NCI-H2196 treated with DMSO at 0.1 percent for 48 hours (cell line): Measurements from ENCODE around the gene TMEM272.

Experiments
- DNase-seq: peaks from one replicate; lab custom pipeline; 2025; ENCODE audit not compliant: unreplicated experiment; lab: John Stamatoyannopoulos, UW

TMEM272 gene

GRCh38 chr13:51856027-51856736, 11.2 kb upstream of the TMEM272 start:
- no peak for DNase-seq

- no peak for DNase-seq
These were observed 4.4 kb upstream of the TMEM272 start for GRCh38 chr13:51849145-51850101.

GRCh38 chr13:51848674-51849073, 3.7 kb upstream of the TMEM272 start:
- DNase-seq = no peak

GRCh38 chr13:51846756-51847155, 1.8 kb upstream of the TMEM272 start:
- no peak for DNase-seq

GRCh38 chr13:51845574-51846318, 769 bp upstream of the TMEM272 start:
- no peak for DNase-seq

- DNase-seq = no peak
These were observed 1.4 kb downstream of the TMEM272 start for GRCh38 chr13:51843529-51843928.

- no peak for DNase-seq
These were observed 3.2 kb downstream of the TMEM272 start for GRCh38 chr13:51841732-51842131.

- DNase-seq = no peak
These were observed 4.1 kb downstream of the TMEM272 start for GRCh38 chr13:51840917-51841316.

- no peak for DNase-seq
These were observed 5.1 kb downstream of the TMEM272 start for GRCh38 chr13:51839711-51840540.

GRCh38 chr13:51838240-51838846, 6.6 kb downstream of the TMEM272 start:
- no peak for DNase-seq

GRCh38 chr13:51837016-51837415, 8.0 kb downstream of the TMEM272 start:
- no peak for DNase-seq

GRCh38 chr13:51834581-51835171, 10.3 kb downstream of the TMEM272 start:
- no peak for DNase-seq

GRCh38 chr13:51833980-51834379, 11.0 kb downstream of the TMEM272 start:
- no peak for DNase-seq

GRCh38 chr13:51832471-51833152, 12.4 kb downstream of the TMEM272 start:
- DNase-seq = no peak

GRCh38 chr13:51831519-51831918, 13.5 kb downstream of the TMEM272 start:
- no peak for DNase-seq

- DNase-seq = no peak
These were observed 15.4 kb downstream of the TMEM272 start for GRCh38 chr13:51829568-51829899.

GRCh38 chr13:51828730-51829567, 16.0 kb downstream of the TMEM272 start:
- no peak for DNase-seq

- DNase-seq = no peak
These were observed 17.7 kb downstream of the TMEM272 start for GRCh38 chr13:51827254-51827653.
